K562 (cell line): ENCODE data around the gene DPY19L3.

Experiments used
- CBX2 ChIP-seq: fragments of 200-600 bp; sonication (generic); IDR thresholded peaks from one replicate; pipeline ENCODE4 v1.6.1; 2012; ENCODE audit warnings: mild to moderate bottlenecking, low read length, inconsistent platforms; ENCODE audit not compliant: insufficient read depth, poor library complexity, severe bottlenecking
- CTCF ChIP-seq, 3 experiments: IDR thresholded peaks in 2 of 3; conservative IDR thresholded peaks in 1 of 3; 2 replicates each; pipeline ENCODE4 v1.5.1; 2011 to 2012; ENCODE audit warnings: low read length in 3 of 3, mild to moderate bottlenecking in 3 of 3, control low read depth in 2 of 3, improper control_type of control experiment in 1 of 3, inconsistent platforms in 1 of 3, low read depth in 1 of 3, mixed read lengths in 1 of 3, moderate library complexity in 1 of 3; ENCODE audit not compliant: insufficient read depth in 2 of 3
- FOXP1 ChIP-seq: sonication (generic); formaldehyde crosslinking; IDR thresholded peaks from 2 replicates; pipeline ENCODE4 v1.8.0; 2022; ENCODE audit warnings: mild to moderate bottlenecking, missing genetic modification reagents
- MAZ ChIP-seq, 2 experiments: fragments of 450-650 bp in 1 of 2; sonication (generic) in 1 of 2; formaldehyde crosslinking; IDR thresholded peaks in 1 of 2; conservative IDR thresholded peaks in 1 of 2; 2 replicates each; pipeline versions ENCODE4 v1.4.0 to v1.5.0; 2020; ENCODE audit warnings: mild to moderate bottlenecking in 1 of 2, missing genetic modification reagents in 1 of 2
- POLR2AphosphoS2 ChIP-seq: IDR thresholded peaks from 2 replicates; pipeline ENCODE4 v1.6.1; 2012; ENCODE audit warnings: low read length, improper control_type of control experiment

- TF ChIP-seq POLR2AphosphoS2, result no peak
- no peak for TF ChIP-seq CTCF (IDR thresholded peaks at IDR 0.05 in 2 of 3, conservative IDR thresholded peaks at IDR 0.05 in 1 of 3; ENCODE audit: insufficient read depth in 2 of 3, low read depth in 1 of 3, low read length in 3 of 3)
- TF ChIP-seq CBX2, result no peak
- TF ChIP-seq FOXP1 (CRISPR knock-in tag), result no peak
- TF ChIP-seq MAZ (CRISPR knock-in tag; conservative IDR thresholded peaks at IDR 0.05 in 1 of 2, IDR thresholded peaks at IDR 0.05 in 1 of 2), result no peak
Observed at GRCh38 chr19:32526895-32527294, 121.3 kb downstream of the DPY19L3 start.
